GM04503 (cell line): ENCODE results near the gene CAV3.

ENCODE experiments used
- DNase-seq: peaks from one replicate; pipeline ENCODE4 v3.0.0-alpha.2; 2012; ENCODE audit warnings: low read depth

CAV3 gene

GRCh38 chr3:8734908-8735307, 1.3 kb downstream of the CAV3 start:
- no peak for DNase-seq

- DNase-seq: no peak
Measured at GRCh38 chr3:8736436-8736835, 2.8 kb downstream of the CAV3 start.

- DNase-seq: no peak
Measured at GRCh38 chr3:8737301-8737700, 3.7 kb downstream of the CAV3 start.

GRCh38 chr3:8737823-8738222, 4.2 kb downstream of the CAV3 start:
- no peak for DNase-seq

- no peak for DNase-seq
Measured at GRCh38 chr3:8738639-8739038, 5.0 kb downstream of the CAV3 start.

GRCh38 chr3:8739757-8740504, 6.3 kb downstream of the CAV3 start:
- peak; percentile 36 for DNase-seq

- DNase-seq: peak; percentile 33
Measured at GRCh38 chr3:8741581-8742261, 8.1 kb downstream of the CAV3 start.

GRCh38 chr3:8743021-8743601, 9.5 kb downstream of the CAV3 start:
- peak; percentile 58 for DNase-seq

GRCh38 chr3:8743911-8744310, 10.3 kb downstream of the CAV3 start:
- no peak for DNase-seq

- no peak for DNase-seq
Measured at GRCh38 chr3:8745619-8746370, 12.2 kb downstream of the CAV3 start.

- DNase-seq: no peak
Measured at GRCh38 chr3:8746780-8747345, 13.3 kb downstream of the CAV3 start.

GRCh38 chr3:8749316-8749715, 15.7 kb downstream of the CAV3 start:
- DNase-seq: no peak

- DNase-seq: no peak
Measured at GRCh38 chr3:8752832-8753231, 19.2 kb downstream of the CAV3 start.

GRCh38 chr3:8755097-8755496, 21.5 kb downstream of the CAV3 start:
- no peak for DNase-seq

- no peak for DNase-seq
Measured at GRCh38 chr3:8755564-8756237, 22.1 kb downstream of the CAV3 start.

GRCh38 chr3:8756671-8757070, 23.1 kb downstream of the CAV3 start:
- DNase-seq: no peak

- peak; percentile 73 for DNase-seq
Measured at GRCh38 chr3:8757551-8758518, 24.2 kb downstream of the CAV3 start.

GRCh38 chr3:8759038-8759707, 25.6 kb downstream of the CAV3 start:
- DNase-seq: no peak

GRCh38 chr3:8760091-8760490, 26.5 kb downstream of the CAV3 start:
- no peak for DNase-seq

- DNase-seq: no peak
Measured at GRCh38 chr3:8760506-8760905, 26.9 kb downstream of the CAV3 start.
